A673 (cell line): ENCODE data around the gene LRRIQ3. TPM values are rescaled to one million over a fixed set of nuclear protein-coding genes. Genes with fewer than 3 reads are reported as not detected.
"Not testable (repeated sequence)": the region's sequence is repeated elsewhere in the genome, so short reads cannot be mapped to it uniquely, and the experiment has no call there.

Experiments
- BruUV-seq: library from RNA; stranded (reverse); fragments of 400-500 nt; replicated peaks from 2 replicates; lab custom pipeline; 2021; lab: Mats Ljungman, UMichigan
- CTCF ChIA-PET: fragments of 300-600 bp; sonication (Branson Sonifier 250); formaldehyde crosslinking; loops from one replicate; lab custom pipeline; 2022; ENCODE audit warnings: antibody characterized with exemption; lab: Charles Lee
- POLR2A ChIA-PET: fragments of 300-600 bp; sonication (Branson Sonifier 250); formaldehyde crosslinking; loops from one replicate; lab custom pipeline; 2022; ENCODE audit warnings: antibody characterized with exemption; ENCODE audit not compliant: low non-redundant PET; lab: Charles Lee
- DNase-seq: peaks from one replicate; pipeline ENCODE4 v3.0.0-alpha.2; 2015; ENCODE audit warnings: low spot score
- H3K27ac ChIP-seq: fragments of 200-600 bp; sonication (generic); 2 replicates; pipeline ENCODE4 v1.5.1; 2016; ENCODE audit warnings: mixed run types, low read depth, mild to moderate bottlenecking, mixed read lengths, antibody characterized with exemption, low read length; ENCODE audit not compliant: poor library complexity, severe bottlenecking
- H3K27me3 ChIP-seq: fragments of 200-600 bp; sonication (generic); replicated peaks from 2 replicates; pipeline ENCODE4 v1.6.1; 2017; ENCODE audit warnings: mixed run types, low read depth, mild to moderate bottlenecking, mixed read lengths, antibody characterized with exemption, low read length; ENCODE audit not compliant: insufficient read depth, poor library complexity
- H3K36me3 ChIP-seq: fragments of 200-600 bp; sonication (generic); 2 replicates; pipeline ENCODE4 v1.6.1; 2016; ENCODE audit warnings: mixed run types, mild to moderate bottlenecking, mixed read lengths, antibody characterized with exemption, low read length; ENCODE audit not compliant: insufficient read depth, poor library complexity, severe bottlenecking
- H3K4me1 ChIP-seq: fragments of 200-600 bp; sonication (generic); 2 replicates; pipeline ENCODE4 v1.6.1; 2017; ENCODE audit warnings: mixed run types, mild to moderate bottlenecking, mixed read lengths, antibody characterized with exemption, low read length; ENCODE audit not compliant: insufficient read depth, poor library complexity, severe bottlenecking
- H3K4me3 ChIP-seq: fragments of 200-600 bp; sonication (generic); 2 replicates; pipeline ENCODE4 v1.5.1; 2016; ENCODE audit warnings: low read depth, mixed run types, mild to moderate bottlenecking, mixed read lengths, low read length; ENCODE audit not compliant: poor library complexity, severe bottlenecking
- H3K9me3 ChIP-seq: fragments of 200-600 bp; sonication (generic); 2 replicates; pipeline ENCODE4 v1.6.1; 2016; ENCODE audit warnings: mixed run types, low read depth, mild to moderate bottlenecking, mixed read lengths, antibody characterized with exemption, low read length; ENCODE audit not compliant: poor library complexity, severe bottlenecking
- EZH2 ChIP-seq: fragments of 200-600 bp; sonication (generic); IDR thresholded peaks from 2 replicates; pipeline ENCODE4 v1.6.1; 2017; ENCODE audit warnings: borderline replicate concordance, low read depth, mild to moderate bottlenecking, mixed read lengths, antibody characterized with exemption, low read length; ENCODE audit not compliant: poor library complexity, severe bottlenecking
- intact Hi-C: fragments of 100-400 bp; cut with micrococcal nuclease; formaldehyde crosslinking; loops from one replicate; pipeline ENCODE4 v1.10.0; 2022; ENCODE audit not compliant: unreplicated experiment
- total RNA-seq: library from RNA; stranded (reverse); gene quantifications from 2 replicates; pipeline ENCODE4 v1.2.3, GENCODE V29; 2021
- TF ChIP-seq, protein P1 (sequence below): fragments of 300-800, 200-600 bp; sonication (generic); conservative IDR thresholded peaks from 2 replicates; pipeline ENCODE4 v1.5.1; 2017; ENCODE audit warnings: low read depth, mild to moderate bottlenecking, antibody characterized with exemption, low read length, moderate library complexity, mixed read lengths

The LRRIQ3 gene
- total RNA-seq, 1 experiment from 2014 or later, result 0.17 TPM

GRCh38 chr1:74161497-74161896, 36.5 kb downstream of the LRRIQ3 start:
- no peaks in the 10 kb centered on the region for H3K4me1 ChIP-seq
- no peaks in the 10 kb centered on the region for H3K9me3 ChIP-seq
- no TSS peak for BruUV-seq
- intact Hi-C loops, result no loop called here
- no peak overlapping the region for H3K27ac ChIP-seq
- H3K27me3 ChIP-seq, result no peaks in the 10 kb centered on the region
- no peak for TF ChIP-seq EZH2
- TF ChIP-seq, protein P1, sequence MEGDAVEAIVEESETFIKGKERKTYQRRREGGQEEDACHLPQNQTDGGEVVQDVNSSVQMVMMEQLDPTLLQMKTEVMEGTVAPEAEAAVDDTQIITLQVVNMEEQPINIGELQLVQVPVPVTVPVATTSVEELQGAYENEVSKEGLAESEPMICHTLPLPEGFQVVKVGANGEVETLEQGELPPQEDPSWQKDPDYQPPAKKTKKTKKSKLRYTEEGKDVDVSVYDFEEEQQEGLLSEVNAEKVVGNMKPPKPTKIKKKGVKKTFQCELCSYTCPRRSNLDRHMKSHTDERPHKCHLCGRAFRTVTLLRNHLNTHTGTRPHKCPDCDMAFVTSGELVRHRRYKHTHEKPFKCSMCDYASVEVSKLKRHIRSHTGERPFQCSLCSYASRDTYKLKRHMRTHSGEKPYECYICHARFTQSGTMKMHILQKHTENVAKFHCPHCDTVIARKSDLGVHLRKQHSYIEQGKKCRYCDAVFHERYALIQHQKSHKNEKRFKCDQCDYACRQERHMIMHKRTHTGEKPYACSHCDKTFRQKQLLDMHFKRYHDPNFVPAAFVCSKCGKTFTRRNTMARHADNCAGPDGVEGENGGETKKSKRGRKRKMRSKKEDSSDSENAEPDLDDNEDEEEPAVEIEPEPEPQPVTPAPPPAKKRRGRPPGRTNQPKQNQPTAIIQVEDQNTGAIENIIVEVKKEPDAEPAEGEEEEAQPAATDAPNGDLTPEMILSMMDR, result no peak
- H3K36me3 ChIP-seq, result no peaks in the 10 kb centered on the region
- H3K4me3 ChIP-seq, result no peak overlapping the region
- no peak for DNase-seq
- CTCF ChIA-PET, result no interaction called here
- POLR2A ChIA-PET, result no interaction called here

- ChIA-PET POLR2A (no interaction called here), CTCF (no interaction called here)
- Histone ChIP-seq H3K4me3 (no peak overlapping the region), H3K36me3 (no peaks in the 10 kb centered on the region), H3K27me3 (no peaks in the 10 kb centered on the region), H3K4me1 (no peaks in the 10 kb centered on the region), H3K9me3 (no peaks in the 10 kb centered on the region), H3K27ac (no peak overlapping the region)
- BruUV-seq, result no TSS peak
- DNase-seq, result no peak
- intact Hi-C loops, result no loop called here
- TF ChIP-seq, protein P1, result no peak
- TF ChIP-seq EZH2, result no peak
Measured at GRCh38 chr1:74160046-74160445, 37.9 kb downstream of the LRRIQ3 start.

GRCh38 chr1:74145086-74145485, 52.9 kb downstream of the LRRIQ3 start:
- Histone ChIP-seq H3K9me3 (no peaks in the 10 kb centered on the region), H3K4me3 (no peak overlapping the region), H3K4me1 (no peaks in the 10 kb centered on the region), H3K36me3 (no peaks in the 10 kb centered on the region), H3K27me3 (no peaks in the 10 kb centered on the region), H3K27ac (no peak overlapping the region)
- intact Hi-C loops, result no loop called here
- DNase-seq, result no peak
- BruUV-seq, result no TSS peak
- ChIA-PET CTCF (no interaction called here), POLR2A (no interaction called here)
- TF ChIP-seq EZH2, result no peak
- TF ChIP-seq, protein P1, result no peak

GRCh38 chr1:74117370-74117769, 80.6 kb downstream of the LRRIQ3 start:
- POLR2A ChIA-PET, BruUV-seq, H3K4me1 ChIP-seq, intact Hi-C loops, H3K4me3 ChIP-seq, H3K27me3 ChIP-seq, DNase-seq, H3K36me3 ChIP-seq, CTCF ChIA-PET, H3K27ac ChIP-seq, H3K9me3 ChIP-seq: not testable (repeated sequence)
